PC-3 (cell line): ENCODE results near the gene DECR2. TPM values are rescaled to one million over a fixed set of nuclear protein-coding genes. Genes with fewer than 3 reads are reported as not detected.

Experiments
- ATAC-seq: fragments of 200-7000 bp; cut with Tn5 transposase; 2 replicates; pipeline ENCODE4 v1.9.1; 2020; ENCODE audit warnings: mild to moderate bottlenecking, moderate library complexity
- BruUV-seq: library from RNA; stranded (reverse); fragments of 400-500 nt; replicated peaks from 2 replicates; lab custom pipeline; 2021; lab: Mats Ljungman, UMichigan
- CTCF ChIA-PET: fragments of 300-600 bp; sonication (Branson Sonifier 250); formaldehyde crosslinking; loops from one replicate; lab custom pipeline; 2022; ENCODE audit warnings: antibody characterized with exemption; lab: Charles Lee
- POLR2A ChIA-PET: fragments of 300-600 bp; sonication (Branson Sonifier 250); formaldehyde crosslinking; loops from one replicate; lab custom pipeline; 2022; ENCODE audit warnings: antibody characterized with exemption; ENCODE audit not compliant: unreplicated experiment; lab: Charles Lee
- DNase-seq: peaks from one replicate; pipeline ENCODE4 v3.0.0-alpha.2; 2015
- H2AFZ ChIP-seq: fragments of 300-600 bp; sonication (generic); 2 replicates; pipeline ENCODE4 v1.6.0; 2016; ENCODE audit warnings: antibody characterized with exemption, low read length
- H3F3A ChIP-seq: fragments of 300-600 bp; sonication (generic); one replicate; pipeline ENCODE4 v1.6.0; 2017; ENCODE audit warnings: antibody characterized with exemption, low read length, control low read depth, mild to moderate bottlenecking; ENCODE audit not compliant: unreplicated experiment
- H3K27ac ChIP-seq: fragments of 300-600 bp; sonication (generic); 2 replicates; pipeline ENCODE4 v1.5.1; 2016; ENCODE audit warnings: mild to moderate bottlenecking, low read length
- H3K27me3 ChIP-seq: fragments of 300-600 bp; sonication (generic); 2 replicates; pipeline ENCODE4 v1.6.1; 2016; ENCODE audit warnings: low read length, mixed read lengths
- H3K36me3 ChIP-seq: fragments of 300-600 bp; sonication (generic); 2 replicates; pipeline ENCODE4 v1.6.1; 2016; ENCODE audit warnings: low read depth, mixed run types, low read length, mixed read lengths
- H3K4me1 ChIP-seq: fragments of 300-600 bp; sonication (generic); 2 replicates; pipeline ENCODE4 v1.5.1; 2016; ENCODE audit warnings: low read length; ENCODE audit not compliant: insufficient read depth
- H3K4me2 ChIP-seq: fragments of 300-600 bp; sonication (generic); 2 replicates; pipeline ENCODE4 v1.6.0; 2016; ENCODE audit warnings: low read length
- H3K4me3 ChIP-seq: fragments of 300-600 bp; sonication (generic); 2 replicates; pipeline ENCODE4 v1.5.1; 2016; ENCODE audit warnings: mild to moderate bottlenecking, low read length, mixed read lengths
- H3K79me2 ChIP-seq: fragments of 300-600 bp; sonication (generic); 2 replicates; pipeline ENCODE4 v1.6.1; 2017; ENCODE audit warnings: low read length, mixed read lengths
- H3K9ac ChIP-seq: fragments of 300-600 bp; sonication (generic); 2 replicates; pipeline ENCODE4 v1.6.0; 2016; ENCODE audit warnings: mild to moderate bottlenecking, low read length
- H3K9me2 ChIP-seq: fragments of 300-600 bp; sonication (generic); replicated peaks from 2 replicates; pipeline ENCODE4 v1.6.1; 2016; ENCODE audit warnings: mixed run types, low read length, mixed read lengths
- H3K9me3 ChIP-seq: fragments of 300-600 bp; sonication (generic); 2 replicates; pipeline ENCODE4 v1.6.1; 2016; ENCODE audit warnings: low read length, mixed read lengths
- H4K20me1 ChIP-seq: fragments of 300-600 bp; sonication (generic); 2 replicates; pipeline ENCODE4 v1.6.1; 2016; ENCODE audit warnings: low read length, mixed read lengths
- CTCF ChIP-seq: fragments of 300-600 bp; sonication (generic); conservative IDR thresholded peaks from 2 replicates; pipeline ENCODE4 v1.5.1; 2017; ENCODE audit warnings: antibody characterized with exemption, low read depth, mild to moderate bottlenecking, low read length
- EZH2 ChIP-seq: fragments of 300-600 bp; sonication (generic); IDR thresholded peaks from one replicate; pipeline ENCODE4 v1.6.1; 2017; ENCODE audit warnings: antibody characterized with exemption, mild to moderate bottlenecking, low read length; ENCODE audit not compliant: unreplicated experiment
- EZH2phosphoT487 ChIP-seq: fragments of 300-600 bp; sonication (generic); IDR thresholded peaks from 2 replicates; pipeline ENCODE4 v1.6.1; 2018; ENCODE audit warnings: mild to moderate bottlenecking, antibody characterized with exemption, low read length, borderline replicate concordance
- intact Hi-C: fragments of 100-400 bp; cut with micrococcal nuclease; formaldehyde crosslinking; loops from 2 replicates; pipeline ENCODE4 v1.9.0; 2023
- total RNA-seq: library from RNA; depleted of rRNA; stranded (reverse); fragments of >200 nt; gene quantifications from 2 replicates; pipeline ENCODE4 v1.2.3, GENCODE V29; 2014

The DECR2 gene
- total RNA-seq, 1 experiment from 2014 or later = 19.8 TPM

GRCh38 chr16:430904-431303, 29.2 kb downstream of the DECR2 start:
- no peaks in the 10 kb centered on the region for H3K9me2 ChIP-seq
- H3K4me2 ChIP-seq = no peak overlapping the region
- ChIA-PET CTCF (no interaction called here), POLR2A (no interaction called here)
- no peak overlapping the region for H3K27ac ChIP-seq
- TF ChIP-seq EZH2 = no peak
- TF ChIP-seq CTCF = no peak
- TF ChIP-seq EZH2phosphoT487 = no peak
- H2AFZ ChIP-seq = no peak overlapping the region
- H3K4me1 ChIP-seq = 0 out of 2 replicates have a peak, but pooled peaks cover 6% of the 10 kb centered on the region
- H3F3A ChIP-seq = no peaks in the 10 kb centered on the region
- H4K20me1 ChIP-seq = peaks cover 6% of the 10 kb centered on the region; the same call in 1 of the 2 replicates
- no TSS peak for BruUV-seq
- DNase-seq (no peak), ATAC-seq (no peak)
- no peak overlapping the region for H3K4me3 ChIP-seq
- H3K27me3 ChIP-seq = no peaks in the 10 kb centered on the region
- H3K9me3 ChIP-seq = no peaks in the 10 kb centered on the region
- intact Hi-C loops = no loop called here
- H3K79me2 ChIP-seq = peaks cover 17% of the 10 kb centered on the region
- H3K9ac ChIP-seq = no peak overlapping the region
- H3K36me3 ChIP-seq = no peaks in the 10 kb centered on the region

- ATAC-seq (no peak), DNase-seq (no peak)
- Histone ChIP-seq H3K9ac (no peak overlapping the region), H3K4me2 (no peak overlapping the region), H3K4me1 (no peaks in the 10 kb centered on the region), H2AFZ (no peak overlapping the region), H3K79me2 (no peaks in the 10 kb centered on the region), H3K27me3 (no peaks in the 10 kb centered on the region), H3K9me3 (no peaks in the 10 kb centered on the region), H3K9me2 (no peaks in the 10 kb centered on the region), H4K20me1 (no peaks in the 10 kb centered on the region), H3F3A (no peaks in the 10 kb centered on the region), H3K36me3 (no peaks in the 10 kb centered on the region), H3K27ac (no peak overlapping the region), H3K4me3 (no peak overlapping the region)
- BruUV-seq = no TSS peak
- ChIA-PET CTCF (no interaction called here), POLR2A (no interaction called here)
- intact Hi-C loops = no loop called here
- TF ChIP-seq CTCF (no peak), EZH2phosphoT487 (no peak), EZH2 (no peak)
Observed at GRCh38 chr16:440627-441026, 38.9 kb downstream of the DECR2 start.

- DNase-seq = no peak
- H3K9me3 ChIP-seq = no peaks in the 10 kb centered on the region
- no peak overlapping the region for H3K4me3 ChIP-seq
- POLR2A ChIA-PET = no interaction called here
- no peaks in the 10 kb centered on the region for H4K20me1 ChIP-seq
- no peak overlapping the region for H2AFZ ChIP-seq
- no peak overlapping the region for H3K9ac ChIP-seq
- TF ChIP-seq CTCF = no peak
- TF ChIP-seq EZH2phosphoT487 = no peak
- no peak for TF ChIP-seq EZH2
- H3K36me3 ChIP-seq = no peaks in the 10 kb centered on the region
- H3K79me2 ChIP-seq = no peaks in the 10 kb centered on the region
- no peaks in the 10 kb centered on the region for H3K9me2 ChIP-seq
- intact Hi-C loops = no loop called here
- no peaks in the 10 kb centered on the region for H3F3A ChIP-seq
- H3K4me1 ChIP-seq = no peaks in the 10 kb centered on the region
- BruUV-seq = no TSS peak
- no peak overlapping the region for H3K27ac ChIP-seq
- CTCF ChIA-PET = no interaction called here
- no peak overlapping the region for H3K4me2 ChIP-seq
- ATAC-seq = no peak
- H3K27me3 ChIP-seq = no peaks in the 10 kb centered on the region
Observed at GRCh38 chr16:441447-441846, 39.8 kb downstream of the DECR2 start.
